PC-3 (cell line): ENCODE measurements around the gene WNT5B. TPM values are rescaled to one million over a fixed set of nuclear protein-coding genes. Genes with fewer than 3 reads are reported as not detected.
A peak's percentile ranks its signal among the peaks of the same experiment; 100 is the strongest.

Experiments
- ATAC-seq: fragments of 200-7000 bp; cut with Tn5 transposase; 2 replicates; pipeline ENCODE4 v1.9.1; 2020; ENCODE audit warnings: mild to moderate bottlenecking, moderate library complexity
- BruUV-seq: library from RNA; stranded (reverse); fragments of 400-500 nt; replicated peaks from 2 replicates; lab custom pipeline; 2021; lab: Mats Ljungman, UMichigan
- CTCF ChIA-PET: fragments of 300-600 bp; sonication (Branson Sonifier 250); formaldehyde crosslinking; loops from one replicate; lab custom pipeline; 2022; ENCODE audit warnings: antibody characterized with exemption; lab: Charles Lee
- POLR2A ChIA-PET: fragments of 300-600 bp; sonication (Branson Sonifier 250); formaldehyde crosslinking; loops from one replicate; lab custom pipeline; 2022; ENCODE audit warnings: antibody characterized with exemption; ENCODE audit not compliant: unreplicated experiment; lab: Charles Lee
- DNase-seq: peaks from one replicate; pipeline ENCODE4 v3.0.0-alpha.2; 2015
- H2AFZ ChIP-seq: fragments of 300-600 bp; sonication (generic); 2 replicates; pipeline ENCODE4 v1.6.0; 2016; ENCODE audit warnings: antibody characterized with exemption, low read length
- H3F3A ChIP-seq: fragments of 300-600 bp; sonication (generic); one replicate; pipeline ENCODE4 v1.6.0; 2017; ENCODE audit warnings: antibody characterized with exemption, low read length, control low read depth, mild to moderate bottlenecking; ENCODE audit not compliant: unreplicated experiment
- H3K27ac ChIP-seq: fragments of 300-600 bp; sonication (generic); 2 replicates; pipeline ENCODE4 v1.5.1; 2016; ENCODE audit warnings: mild to moderate bottlenecking, low read length
- H3K27me3 ChIP-seq: fragments of 300-600 bp; sonication (generic); 2 replicates; pipeline ENCODE4 v1.6.1; 2016; ENCODE audit warnings: low read length, mixed read lengths
- H3K36me3 ChIP-seq: fragments of 300-600 bp; sonication (generic); 2 replicates; pipeline ENCODE4 v1.6.1; 2016; ENCODE audit warnings: low read depth, mixed run types, low read length, mixed read lengths
- H3K4me1 ChIP-seq: fragments of 300-600 bp; sonication (generic); 2 replicates; pipeline ENCODE4 v1.5.1; 2016; ENCODE audit warnings: low read length; ENCODE audit not compliant: insufficient read depth
- H3K4me2 ChIP-seq: fragments of 300-600 bp; sonication (generic); 2 replicates; pipeline ENCODE4 v1.6.0; 2016; ENCODE audit warnings: low read length
- H3K4me3 ChIP-seq: fragments of 300-600 bp; sonication (generic); 2 replicates; pipeline ENCODE4 v1.5.1; 2016; ENCODE audit warnings: mild to moderate bottlenecking, low read length, mixed read lengths
- H3K79me2 ChIP-seq: fragments of 300-600 bp; sonication (generic); 2 replicates; pipeline ENCODE4 v1.6.1; 2017; ENCODE audit warnings: low read length, mixed read lengths
- H3K9ac ChIP-seq: fragments of 300-600 bp; sonication (generic); 2 replicates; pipeline ENCODE4 v1.6.0; 2016; ENCODE audit warnings: mild to moderate bottlenecking, low read length
- H3K9me2 ChIP-seq: fragments of 300-600 bp; sonication (generic); replicated peaks from 2 replicates; pipeline ENCODE4 v1.6.1; 2016; ENCODE audit warnings: mixed run types, low read length, mixed read lengths
- H3K9me3 ChIP-seq: fragments of 300-600 bp; sonication (generic); 2 replicates; pipeline ENCODE4 v1.6.1; 2016; ENCODE audit warnings: low read length, mixed read lengths
- H4K20me1 ChIP-seq: fragments of 300-600 bp; sonication (generic); 2 replicates; pipeline ENCODE4 v1.6.1; 2016; ENCODE audit warnings: low read length, mixed read lengths
- EZH2 ChIP-seq: fragments of 300-600 bp; sonication (generic); IDR thresholded peaks from one replicate; pipeline ENCODE4 v1.6.1; 2017; ENCODE audit warnings: antibody characterized with exemption, mild to moderate bottlenecking, low read length; ENCODE audit not compliant: unreplicated experiment
- EZH2phosphoT487 ChIP-seq: fragments of 300-600 bp; sonication (generic); IDR thresholded peaks from 2 replicates; pipeline ENCODE4 v1.6.1; 2018; ENCODE audit warnings: mild to moderate bottlenecking, antibody characterized with exemption, low read length, borderline replicate concordance
- intact Hi-C: fragments of 100-400 bp; cut with micrococcal nuclease; formaldehyde crosslinking; loops from 2 replicates; pipeline ENCODE4 v1.9.0; 2023
- total RNA-seq: library from RNA; depleted of rRNA; stranded (reverse); fragments of >200 nt; gene quantifications from 2 replicates; pipeline ENCODE4 v1.2.3, GENCODE V29; 2014
- TF ChIP-seq, protein P1 (sequence below): fragments of 300-600 bp; sonication (generic); conservative IDR thresholded peaks from 2 replicates; pipeline ENCODE4 v1.5.1; 2017; ENCODE audit warnings: antibody characterized with exemption, low read depth, mild to moderate bottlenecking, low read length

WNT5B gene
- total RNA-seq, 1 experiment from 2014 or later, result 2.2 TPM

DNA sequence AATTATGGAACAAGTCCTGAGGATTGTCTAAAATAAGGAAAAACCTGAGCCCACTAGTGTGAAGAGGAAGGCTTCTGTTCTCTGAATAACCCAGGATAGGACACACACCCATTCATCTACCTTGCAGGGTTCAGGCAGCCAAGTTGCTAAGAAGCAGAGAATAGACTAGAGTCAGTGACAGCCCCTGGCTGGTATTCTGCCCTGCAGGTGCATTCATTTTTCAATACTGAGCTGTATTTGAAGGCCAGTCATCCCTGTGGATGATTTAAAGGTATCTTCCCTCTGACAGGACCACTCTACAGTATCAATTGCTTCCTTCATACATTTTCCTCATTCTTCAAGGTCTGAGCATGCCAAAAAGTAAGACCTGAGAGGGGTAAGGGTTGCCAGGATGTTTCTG, 22.9 kb downstream of the WNT5B start:
- Histone ChIP-seq H3K4me2 (no peak overlapping the region), H3K4me3 (no peak overlapping the region), H3K9me3 (no peaks in the 10 kb centered on the region), H3K79me2 (no peaks in the 10 kb centered on the region), H3K27ac (no peak overlapping the region), H3K9ac (no peak overlapping the region), H2AFZ (no peak overlapping the region), H3F3A (no peaks in the 10 kb centered on the region), H3K9me2 (no peaks in the 10 kb centered on the region), H3K27me3 (no peaks in the 10 kb centered on the region), H3K36me3 (no peaks in the 10 kb centered on the region), H4K20me1 (no peaks in the 10 kb centered on the region), H3K4me1 (peaks cover 11% of the 10 kb centered on the region)
- POLR2A ChIA-PET, result no interaction called here
- no TSS peak for BruUV-seq
- ATAC-seq (no peak), DNase-seq (no peak)
- no peak for TF ChIP-seq EZH2phosphoT487
- TF ChIP-seq, protein P1, sequence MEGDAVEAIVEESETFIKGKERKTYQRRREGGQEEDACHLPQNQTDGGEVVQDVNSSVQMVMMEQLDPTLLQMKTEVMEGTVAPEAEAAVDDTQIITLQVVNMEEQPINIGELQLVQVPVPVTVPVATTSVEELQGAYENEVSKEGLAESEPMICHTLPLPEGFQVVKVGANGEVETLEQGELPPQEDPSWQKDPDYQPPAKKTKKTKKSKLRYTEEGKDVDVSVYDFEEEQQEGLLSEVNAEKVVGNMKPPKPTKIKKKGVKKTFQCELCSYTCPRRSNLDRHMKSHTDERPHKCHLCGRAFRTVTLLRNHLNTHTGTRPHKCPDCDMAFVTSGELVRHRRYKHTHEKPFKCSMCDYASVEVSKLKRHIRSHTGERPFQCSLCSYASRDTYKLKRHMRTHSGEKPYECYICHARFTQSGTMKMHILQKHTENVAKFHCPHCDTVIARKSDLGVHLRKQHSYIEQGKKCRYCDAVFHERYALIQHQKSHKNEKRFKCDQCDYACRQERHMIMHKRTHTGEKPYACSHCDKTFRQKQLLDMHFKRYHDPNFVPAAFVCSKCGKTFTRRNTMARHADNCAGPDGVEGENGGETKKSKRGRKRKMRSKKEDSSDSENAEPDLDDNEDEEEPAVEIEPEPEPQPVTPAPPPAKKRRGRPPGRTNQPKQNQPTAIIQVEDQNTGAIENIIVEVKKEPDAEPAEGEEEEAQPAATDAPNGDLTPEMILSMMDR, result no peak
- intact Hi-C loops, result loop anchor here (1.0 to 10.0 kb wide), 3 partner anchors 53 to 283 kb away; no protein-coding TSS in a partner anchor
- CTCF ChIA-PET, result no interaction called here

DNA sequence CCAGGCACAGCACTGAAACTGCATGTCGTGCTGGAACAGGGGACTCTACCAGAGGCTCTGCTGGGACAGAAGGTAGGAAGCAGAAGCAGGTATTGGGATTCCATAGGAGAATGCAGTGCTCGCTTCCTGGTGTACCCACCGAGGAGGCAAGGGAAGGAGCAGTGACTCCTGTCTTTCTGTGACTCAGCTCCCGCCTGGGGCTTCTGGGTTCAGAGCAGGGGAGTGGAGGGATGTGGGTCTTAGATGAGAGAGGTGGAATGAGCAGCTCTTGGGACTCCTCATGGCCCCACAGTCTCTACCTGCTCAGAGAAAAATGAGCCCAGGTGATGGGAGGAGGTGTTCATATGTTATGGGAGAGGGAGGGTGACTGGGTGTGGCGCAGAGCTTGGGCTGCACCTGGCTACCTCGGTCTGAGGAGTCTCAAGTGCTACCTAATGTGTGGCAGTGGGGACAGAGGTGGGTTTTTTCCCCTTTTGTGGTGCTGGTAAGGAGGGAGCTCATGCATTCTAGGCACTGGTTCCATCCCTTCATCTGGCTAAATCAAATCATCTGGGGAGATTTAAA, 26.3 kb downstream of the WNT5B start:
- Histone ChIP-seq H3K36me3 (no peaks in the 10 kb centered on the region), H3K79me2 (no peaks in the 10 kb centered on the region), H2AFZ (no peak overlapping the region), H3K27me3 (no peaks in the 10 kb centered on the region), H3K4me2 (no peak overlapping the region), H3K9me3 (no peaks in the 10 kb centered on the region), H3K9ac (no peak overlapping the region), H4K20me1 (no peaks in the 10 kb centered on the region), H3F3A (no peaks in the 10 kb centered on the region), H3K4me3 (no peak overlapping the region), H3K27ac (no peak overlapping the region), H3K4me1 (no peaks in the 10 kb centered on the region), H3K9me2 (no peaks in the 10 kb centered on the region)
- TF ChIP-seq, protein P1, result no peak
- TF ChIP-seq EZH2phosphoT487 (no peak), EZH2 (no peak)
- POLR2A ChIA-PET, result no interaction called here
- ATAC-seq, result no peak; the same call in 1 of the 2 replicates
- peak; percentile 20 for DNase-seq
- CTCF ChIA-PET, result no interaction called here
- BruUV-seq, result no TSS peak
- intact Hi-C loops, result loop anchor here (10.0 kb wide), 2 partner anchors 49 to 279 kb away; no protein-coding TSS in a partner anchor

DNA sequence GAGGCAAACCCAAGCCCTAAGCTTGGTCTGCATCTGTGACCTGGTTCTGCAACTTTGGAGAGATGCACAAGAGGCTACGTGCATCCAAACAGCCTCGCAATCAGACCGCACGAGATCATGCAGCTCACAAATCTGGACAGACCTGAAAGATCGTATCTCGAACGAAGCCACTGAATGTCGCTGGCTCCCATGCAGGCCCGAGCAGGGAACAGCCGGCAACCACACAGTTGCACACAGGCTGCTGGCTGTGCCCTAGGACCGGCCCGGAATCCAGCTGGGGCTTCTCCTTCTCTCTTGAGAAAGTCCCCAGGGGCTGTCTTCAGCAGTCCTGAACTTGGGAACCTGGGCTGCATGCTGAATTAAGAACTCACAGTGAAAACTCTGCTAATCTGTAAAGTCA, 27.9 kb downstream of the WNT5B start:
- H3K9me2 ChIP-seq, result no peaks in the 10 kb centered on the region
- H3K79me2 ChIP-seq, result no peaks in the 10 kb centered on the region
- no peak overlapping the region for H2AFZ ChIP-seq
- no peak for ATAC-seq
- H3K27ac ChIP-seq, result no peak overlapping the region
- BruUV-seq, result no TSS peak
- DNase-seq, result no peak
- H3F3A ChIP-seq, result no peaks in the 10 kb centered on the region
- POLR2A ChIA-PET, result no interaction called here
- H3K9ac ChIP-seq, result no peak overlapping the region
- no peaks in the 10 kb centered on the region for H3K4me1 ChIP-seq
- H3K27me3 ChIP-seq, result no peaks in the 10 kb centered on the region
- no peaks in the 10 kb centered on the region for H4K20me1 ChIP-seq
- H3K36me3 ChIP-seq, result no peaks in the 10 kb centered on the region
- intact Hi-C loops, result loop anchor here (10.0 kb wide), 2 partner anchors 48 to 278 kb away; no protein-coding TSS in a partner anchor
- H3K4me3 ChIP-seq, result no peak overlapping the region
- H3K4me2 ChIP-seq, result no peak overlapping the region
- CTCF ChIA-PET, result no interaction called here
- H3K9me3 ChIP-seq, result no peaks in the 10 kb centered on the region
- TF ChIP-seq, protein P1, result no peak
- no peak for TF ChIP-seq EZH2phosphoT487
- TF ChIP-seq EZH2, result no peak
